GM19452 (cell line): ENCODE data around the gene OPN5.
A peak's percentile ranks its signal among the peaks of the same experiment; 100 is the strongest.

Experiments used
- ATAC-seq: cut with Tn5 transposase; IDR thresholded peaks from one replicate; pipeline ENCODE4 v1.9.1; 2021; ENCODE audit not compliant: unreplicated experiment

Gene OPN5

GRCh38 chr6:47788498-47788884 lies 6.7 kb downstream of the OPN5 start:
- no peak for ATAC-seq

- ATAC-seq, result no peak
Observed at GRCh38 chr6:47789553-47789952, 7.7 kb downstream of the OPN5 start.

- ATAC-seq, result no peak
Observed at GRCh38 chr6:47792216-47792733, 10.4 kb downstream of the OPN5 start.

GRCh38 chr6:47794577-47795135 lies 12.8 kb downstream of the OPN5 start:
- ATAC-seq, result no peak

- ATAC-seq, result no peak
Observed at GRCh38 chr6:47801984-47802383, 20.2 kb downstream of the OPN5 start.

GRCh38 chr6:47804821-47805220 lies 23.0 kb downstream of the OPN5 start:
- ATAC-seq, result no peak

- no peak for ATAC-seq
Observed at GRCh38 chr6:47809873-47810272, 28.0 kb downstream of the OPN5 start.

- ATAC-seq, result no peak
Observed at GRCh38 chr6:47810885-47811284, 29.1 kb downstream of the OPN5 start.

GRCh38 chr6:47811443-47811842 lies 29.6 kb downstream of the OPN5 start:
- ATAC-seq, result no peak

- ATAC-seq, result no peak
Observed at GRCh38 chr6:47817749-47818148, 35.9 kb downstream of the OPN5 start.

- ATAC-seq, result no peak
Observed at GRCh38 chr6:47819461-47819860, 37.6 kb downstream of the OPN5 start.

GRCh38 chr6:47822856-47823554 lies 41.2 kb downstream of the OPN5 start:
- ATAC-seq, result no peak

- no peak for ATAC-seq
Observed at GRCh38 chr6:47832386-47833100, 50.7 kb downstream of the OPN5 start.

- ATAC-seq, result no peak
Observed at GRCh38 chr6:47834196-47834595, 52.4 kb downstream of the OPN5 start.

GRCh38 chr6:47836046-47836445 lies 54.2 kb downstream of the OPN5 start:
- ATAC-seq, result no peak

- peak; percentile 59 for ATAC-seq
Observed at GRCh38 chr6:47836639-47837038, 54.8 kb downstream of the OPN5 start.

GRCh38 chr6:47839645-47840044 lies 57.8 kb downstream of the OPN5 start:
- ATAC-seq, result no peak

GRCh38 chr6:47844881-47845280 lies 63.0 kb downstream of the OPN5 start:
- ATAC-seq, result no peak

GRCh38 chr6:47846752-47847151 lies 64.9 kb downstream of the OPN5 start:
- ATAC-seq, result no peak

- no peak for ATAC-seq
Observed at GRCh38 chr6:47851091-47851490, 69.3 kb downstream of the OPN5 start.

- ATAC-seq, result no peak
Observed at GRCh38 chr6:47852727-47853126, 70.9 kb downstream of the OPN5 start.

- ATAC-seq, result no peak
Observed at GRCh38 chr6:47853766-47854165, 71.9 kb downstream of the OPN5 start.
